A549 (cell line): ENCODE data around the gene TNS3. TPM values are rescaled to one million over a fixed set of nuclear protein-coding genes. Genes with fewer than 3 reads are reported as not detected.

Experiments used
- ATAC-seq, 2 experiments: fragments of 200-7000 bp in 1 of 2; fragments of >200 bp in 1 of 2; cut with Nextera tagmentation in 1 of 2; cut with Tn5 transposase in 1 of 2; 3 replicates each; pipeline versions ENCODE4 v1.8.0 to v1.9.1; 2018 to 2020; ENCODE audit warnings: mild to moderate bottlenecking in 1 of 2, moderate library complexity in 1 of 2
- CTCF ChIA-PET: fragments of 300-600 bp; sonication (Branson Sonifier 250); formaldehyde crosslinking; extraction: SDS; loops from one replicate; lab custom pipeline; 2021; ENCODE audit warnings: antibody characterized with exemption, inconsistent platforms; lab: Yijun Ruan, JAX
- POLR2A ChIA-PET: fragments of 350-600 bp; formaldehyde crosslinking; extraction: SDS; loops from one replicate; lab custom pipeline; 2021; ENCODE audit warnings: antibody characterized with exemption, inconsistent platforms; lab: Yijun Ruan, JAX
- DNase-seq, 2 experiments: peaks; one replicate each; pipeline versions ENCODE4 v3.0.0 to v3.0.0-alpha.2; 2011 to 2016; ENCODE audit warnings: low read depth in 1 of 2, low spot score in 1 of 2
- FAIRE-seq: peaks from 2 replicates; lab custom pipeline; 2011; peaks lifted over from hg19 to GRCh38; lab: Jason Lieb, UNC
- H3K27ac ChIP-seq, 2 experiments: fragments of >200 bp; sonication (Bioruptor Twin); formaldehyde crosslinking; 3 replicates each; pipeline ENCODE4 v1.5.1; 2016 to 2017
- H3K4me1 ChIP-seq: fragments of >200 bp; sonication (Bioruptor Twin); formaldehyde crosslinking; 3 replicates; pipeline ENCODE4 v1.6.1; 2016
- H3K4me2 ChIP-seq: fragments of >200 bp; sonication (Bioruptor Twin); formaldehyde crosslinking; 3 replicates; pipeline ENCODE4 v1.6.1; 2016
- H3K4me3 ChIP-seq: fragments of >200 bp; sonication (Bioruptor Twin); formaldehyde crosslinking; 3 replicates; pipeline ENCODE4 v1.5.1; 2016
- H3K9me3 ChIP-seq: fragments of >200 bp; sonication (Bioruptor Twin); formaldehyde crosslinking; 3 replicates; pipeline ENCODE4 v1.6.1; 2016
- BHLHE40 ChIP-seq: IDR thresholded peaks from 2 replicates; pipeline ENCODE4 v1.6.1; 2012; ENCODE audit warnings: low read depth, low read length, inconsistent platforms
- CHD2 ChIP-seq: fragments of 150-350 bp; IDR thresholded peaks from 2 replicates; pipeline ENCODE4 v1.6.1; 2014; ENCODE audit warnings: low read length; ENCODE audit not compliant: partially characterized antibody
- EP300 ChIP-seq, 2 experiments: fragments of >200 bp; sonication (Bioruptor Twin); formaldehyde crosslinking; IDR thresholded peaks; 2 replicates in 1 of 2; 3 replicates in 1 of 2; pipeline ENCODE4 v1.6.1; 2016 to 2017
- FOXS1 ChIP-seq: fragments of 250-450 bp; sonication (Bioruptor Pico); IDR thresholded peaks from 2 replicates; pipeline ENCODE4 v1.5.0; 2020; ENCODE audit warnings: mild to moderate bottlenecking, moderate library complexity
- HEYL ChIP-seq: fragments of 250-450 bp; sonication (Bioruptor Pico); IDR thresholded peaks from 2 replicates; pipeline ENCODE4 v1.8.0; 2021; ENCODE audit warnings: mild to moderate bottlenecking, moderate library complexity
- HOXB13 ChIP-seq: fragments of 250-450 bp; sonication (Bioruptor Pico); IDR thresholded peaks from 2 replicates; pipeline ENCODE4 v1.5.0; 2020; ENCODE audit warnings: low read depth, mild to moderate bottlenecking, moderate library complexity
- JUN ChIP-seq, 2 experiments: fragments of >200 bp; sonication (Bioruptor Twin); formaldehyde crosslinking; IDR thresholded peaks; 2 replicates in 1 of 2; 3 replicates in 1 of 2; pipeline ENCODE4 v1.6.1; 2016 to 2017
- MYC ChIP-seq: IDR thresholded peaks from 2 replicates; pipeline ENCODE4 v1.6.1; 2012; ENCODE audit warnings: mild to moderate bottlenecking, inconsistent platforms, low read length, improper control_type of control experiment, borderline replicate concordance
- RARB ChIP-seq: fragments of 250-450 bp; sonication (Bioruptor Pico); IDR thresholded peaks from 2 replicates; pipeline ENCODE4 v1.8.0; 2021; ENCODE audit warnings: mild to moderate bottlenecking, moderate library complexity
- RNF2 ChIP-seq: fragments of 200-600 bp; sonication (generic); IDR thresholded peaks from 2 replicates; pipeline ENCODE4 v1.6.1; 2016; ENCODE audit warnings: low read depth, mild to moderate bottlenecking, antibody characterized with exemption, moderate library complexity, borderline replicate concordance
- SREBF2 ChIP-seq: fragments of 450-650 bp; IDR thresholded peaks from 2 replicates; pipeline ENCODE4 v1.6.1; 2014; ENCODE audit warnings: mild to moderate bottlenecking, moderate library complexity
- TFCP2L1 ChIP-seq: fragments of 250-450 bp; sonication (Bioruptor Pico); IDR thresholded peaks from 2 replicates; pipeline ENCODE4 v1.5.0; 2021; ENCODE audit warnings: mild to moderate bottlenecking
- ZC3H11A ChIP-seq: fragments of 450-650 bp; IDR thresholded peaks from 2 replicates; pipeline ENCODE4 v1.6.1; 2014; ENCODE audit warnings: antibody characterized with exemption, mild to moderate bottlenecking
- ZSCAN20 ChIP-seq: fragments of 250-450 bp; sonication (Bioruptor Pico); IDR thresholded peaks from 2 replicates; pipeline ENCODE4 v1.8.0; 2022; ENCODE audit warnings: mild to moderate bottlenecking, moderate library complexity
- WGBS: methylation state at CpG from one replicate; pipeline ENCODE4 v1.1.6; 2017; ENCODE audit errors: missing lambda C conversion rate; 5-methylcytosine and 5-hydroxymethylcytosine counted together
- polyA plus RNA-seq, 4 experiments: library from polyadenylated mRNA; depleted of rRNA in 3 of 4; stranded (reverse); fragments of >200 nt; fragmentation: RNase III in 1 of 4; extraction: RNeasy Plus Mini Kit Qiagen cat#74134 plus additional on column Dnase treatment in 1 of 4; gene quantifications; 2 replicates in 3 of 4; 3 replicates in 1 of 4; pipeline ENCODE4 v1.2.3, GENCODE V29; 2011 to 2017
- TF ChIP-seq, protein P1 (sequence below): fragments of >200 bp; sonication (Bioruptor Twin); formaldehyde crosslinking; IDR thresholded peaks from 3 replicates; pipeline ENCODE4 v1.5.1; 2016
- TF ChIP-seq, protein P2 (sequence below): IDR thresholded peaks from 2 replicates; pipeline ENCODE4 v1.6.1; 2012
- TF ChIP-seq, protein P3 (sequence below): fragments of 250-450 bp; sonication (Bioruptor Pico); IDR thresholded peaks from 2 replicates; pipeline ENCODE4 v1.5.0; 2020; ENCODE audit warnings: low read depth, mild to moderate bottlenecking, moderate library complexity
- TF ChIP-seq, protein P4 (sequence below): fragments of 200-600 bp; sonication (generic); IDR thresholded peaks from 2 replicates; pipeline ENCODE4 v1.6.1; 2016; ENCODE audit warnings: antibody characterized with exemption, mild to moderate bottlenecking, moderate library complexity
- TF ChIP-seq, protein P5 (sequence below): fragments of >200 bp; sonication (Bioruptor Twin); formaldehyde crosslinking; IDR thresholded peaks from 3 replicates; pipeline ENCODE4 v1.6.1; 2016

The TNS3 gene
- polyA plus RNA-seq, 2 of the 4 experiments (the other 2 are of a cell fraction) = 107 to 134 TPM

DNA sequence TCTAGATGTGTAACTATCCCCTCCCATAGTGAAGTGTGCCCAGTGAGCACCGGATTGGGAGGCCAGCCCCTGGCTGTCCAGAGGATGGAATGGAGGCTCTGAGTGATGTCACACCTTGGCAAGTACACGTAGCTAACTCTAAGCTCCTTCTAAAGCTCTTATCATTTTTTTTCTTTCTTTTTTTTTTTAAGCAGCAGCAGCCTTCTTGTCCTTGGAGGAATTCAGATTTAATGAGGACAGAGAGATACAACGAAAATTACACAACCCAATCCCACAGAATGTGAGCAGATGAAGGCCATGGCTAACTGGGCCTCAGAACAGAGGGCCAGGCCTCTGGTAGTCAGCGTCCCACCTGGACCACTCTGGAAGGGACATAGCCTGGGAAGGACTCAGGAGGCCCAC is 11.3 kb downstream of the TNS3 start:
- TF ChIP-seq HEYL (0 out of 2 replicates have a peak, but pooled peaks have one; percentile 4), FOXS1 (no peak), ZC3H11A (no peak), RNF2 (no peak), HOXB13 (CRISPR knock-in tag) (no peak)
- TF ChIP-seq, protein P1, sequence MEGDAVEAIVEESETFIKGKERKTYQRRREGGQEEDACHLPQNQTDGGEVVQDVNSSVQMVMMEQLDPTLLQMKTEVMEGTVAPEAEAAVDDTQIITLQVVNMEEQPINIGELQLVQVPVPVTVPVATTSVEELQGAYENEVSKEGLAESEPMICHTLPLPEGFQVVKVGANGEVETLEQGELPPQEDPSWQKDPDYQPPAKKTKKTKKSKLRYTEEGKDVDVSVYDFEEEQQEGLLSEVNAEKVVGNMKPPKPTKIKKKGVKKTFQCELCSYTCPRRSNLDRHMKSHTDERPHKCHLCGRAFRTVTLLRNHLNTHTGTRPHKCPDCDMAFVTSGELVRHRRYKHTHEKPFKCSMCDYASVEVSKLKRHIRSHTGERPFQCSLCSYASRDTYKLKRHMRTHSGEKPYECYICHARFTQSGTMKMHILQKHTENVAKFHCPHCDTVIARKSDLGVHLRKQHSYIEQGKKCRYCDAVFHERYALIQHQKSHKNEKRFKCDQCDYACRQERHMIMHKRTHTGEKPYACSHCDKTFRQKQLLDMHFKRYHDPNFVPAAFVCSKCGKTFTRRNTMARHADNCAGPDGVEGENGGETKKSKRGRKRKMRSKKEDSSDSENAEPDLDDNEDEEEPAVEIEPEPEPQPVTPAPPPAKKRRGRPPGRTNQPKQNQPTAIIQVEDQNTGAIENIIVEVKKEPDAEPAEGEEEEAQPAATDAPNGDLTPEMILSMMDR = no peak
- TF ChIP-seq, protein P2, sequence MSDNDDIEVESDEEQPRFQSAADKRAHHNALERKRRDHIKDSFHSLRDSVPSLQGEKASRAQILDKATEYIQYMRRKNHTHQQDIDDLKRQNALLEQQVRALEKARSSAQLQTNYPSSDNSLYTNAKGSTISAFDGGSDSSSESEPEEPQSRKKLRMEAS = 0 out of 2 replicates have a peak, but pooled peaks have one; percentile 0
- Histone ChIP-seq H3K4me3 (no peak overlapping the region), H3K9me3 (no peaks in the 10 kb centered on the region), H3K4me1 (peaks cover 99% of the 10 kb centered on the region), H3K4me2 (peak overlapping the region; percentile 86), H3K27ac (peak overlapping the region; percentile 99 to 100)
- CTCF ChIA-PET = interaction anchor here (0.6 to 2.6 kb wide), 6 partner anchors 9 to 304 kb away, joined by 3 to 13 read pairs (median 4); partner anchors contain the start of gene TNS3
- POLR2A ChIA-PET = interaction anchor here (0.6 to 1.9 kb wide), 7 partner anchors 10 to 135 kb away, joined by 3 to 9 read pairs (median 4); no protein-coding TSS in a partner anchor
- ATAC-seq (no peak), FAIRE-seq (no peak), DNase-seq (no peak)
- 51% methylated on average over 4 of the region's 4 CpGs for WGBS

DNA sequence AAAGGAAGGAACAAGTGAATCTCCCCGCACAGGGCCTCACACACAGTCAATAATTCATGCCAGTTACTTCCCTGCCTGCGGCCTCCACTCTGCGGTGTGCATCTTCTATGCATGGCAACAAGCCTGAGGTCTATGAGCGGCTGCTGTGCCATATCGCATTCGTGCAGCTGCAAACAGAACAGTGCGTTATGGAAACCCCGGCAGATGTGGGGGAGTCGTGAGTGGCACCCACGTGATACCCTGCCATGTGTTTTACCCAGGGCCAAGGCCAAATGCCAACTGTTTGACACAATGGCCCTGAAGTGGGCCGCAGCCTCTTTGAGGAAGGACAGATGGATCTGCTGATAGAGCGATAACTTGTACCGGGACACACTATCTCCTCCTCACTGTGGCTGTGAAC is 13.4 kb downstream of the TNS3 start:
- no peak overlapping the region for H3K4me3 ChIP-seq
- DNase-seq (no peak), ATAC-seq (no peak), FAIRE-seq (no peak)
- 88% methylated on average over 13 of the region's 13 CpGs for WGBS
- H3K4me1 ChIP-seq = peaks cover 91% of the 10 kb centered on the region
- peak overlapping the region in 1 of 2 experiments; percentile 99; a peak in 4 of 6 replicates for H3K27ac ChIP-seq
- ChIA-PET CTCF (interaction anchor here (0.9 to 1.4 kb wide), 4 partner anchors 42 to 218 kb away, joined by 3 read pairs; no protein-coding TSS in a partner anchor), POLR2A (interaction anchor here (0.6 kb wide), 1 partner anchor 111 kb away, joined by 3 read pairs; no protein-coding TSS in a partner anchor)
- H3K9me3 ChIP-seq = no peaks in the 10 kb centered on the region
- no peak overlapping the region for H3K4me2 ChIP-seq
- TF ChIP-seq HEYL (no peak), JUN (IDR thresholded peaks at IDR 0.05) (0 out of 5 replicates have a peak, but pooled peaks of 1 of the 2 experiments have one; percentile 14)

DNA sequence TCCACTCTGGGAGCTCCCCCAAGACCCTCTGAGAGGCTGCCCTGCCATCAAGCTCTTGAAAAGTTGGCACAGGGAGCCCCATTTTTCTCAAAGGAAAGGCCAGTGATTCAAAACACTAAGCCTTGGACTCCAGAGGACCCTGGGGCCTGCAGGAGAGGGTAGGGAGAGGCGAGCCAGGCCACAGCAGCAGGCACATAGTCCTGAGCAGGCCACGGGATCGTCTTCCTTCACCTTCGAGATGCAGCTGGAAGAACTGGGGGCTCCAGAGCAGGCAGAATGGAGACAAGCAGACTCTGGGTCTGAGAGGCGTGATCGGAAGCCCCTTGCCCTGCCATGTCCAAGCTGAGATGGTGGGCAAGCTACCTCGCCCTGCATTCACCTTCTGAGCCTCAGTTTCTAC is 13.9 kb downstream of the TNS3 start:
- WGBS = 89% methylated on average over 7 of the region's 7 CpGs
- POLR2A ChIA-PET = interaction anchor here (0.6 kb wide), 1 partner anchor 110 kb away, joined by 3 read pairs; no protein-coding TSS in a partner anchor
- no peak for TF ChIP-seq BHLHE40
- TF ChIP-seq, all 56 proteins: peak for 0

DNA sequence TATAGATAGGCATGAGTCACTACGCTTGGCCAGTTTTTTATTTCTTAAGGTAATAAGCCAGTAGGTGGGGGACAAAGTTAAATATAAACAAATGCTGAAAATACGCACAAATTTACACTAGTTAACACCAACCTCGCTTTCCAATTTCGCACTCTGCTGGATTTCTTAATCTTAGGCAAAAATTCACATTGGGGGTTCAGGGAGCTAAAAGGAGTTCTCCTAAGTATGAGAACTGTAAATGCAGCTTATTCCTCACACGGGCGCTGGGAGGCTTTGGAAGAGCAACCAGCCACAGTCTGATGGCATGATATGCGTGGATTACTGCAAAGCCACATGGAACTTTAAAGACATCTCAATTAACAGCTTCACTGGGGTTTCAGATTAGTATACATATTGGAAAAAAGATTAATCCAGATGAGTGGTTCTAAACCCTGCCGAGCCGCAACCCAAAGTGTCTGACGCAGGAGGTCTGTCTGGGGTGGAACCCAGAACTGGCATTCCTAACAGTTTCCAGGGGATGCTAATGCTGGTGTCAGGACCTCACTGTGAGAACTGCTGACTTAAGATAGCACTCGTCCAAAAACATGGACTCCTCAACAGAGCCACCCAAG is 16.2 kb downstream of the TNS3 start:
- Histone ChIP-seq H3K9me3 (no peaks in the 10 kb centered on the region), H3K4me2 (peak overlapping the region; percentile 13; the same call in 2 of the 3 replicates), H3K27ac (peak overlapping the region; percentile 31 to 68; a peak in 4 of 6 replicates), H3K4me1 (peaks cover 89% of the 10 kb centered on the region), H3K4me3 (no peak overlapping the region)
- ATAC-seq = no peak
- DNase-seq = no peak
- 87% methylated on average over 11 of the region's 11 CpGs for WGBS
- POLR2A ChIA-PET = no interaction called here
- FAIRE-seq = no peak
- CTCF ChIA-PET = interaction anchor here (1.0 to 1.5 kb wide), 4 partner anchors 16 to 300 kb away, joined by 3 to 6 read pairs (median 4); no protein-coding TSS in a partner anchor
- no peak for TF ChIP-seq FOXS1
- TF ChIP-seq MYC = no peak
- no peak for TF ChIP-seq HEYL
- TF ChIP-seq, protein P2 = no peak
- TF ChIP-seq, protein P3, sequence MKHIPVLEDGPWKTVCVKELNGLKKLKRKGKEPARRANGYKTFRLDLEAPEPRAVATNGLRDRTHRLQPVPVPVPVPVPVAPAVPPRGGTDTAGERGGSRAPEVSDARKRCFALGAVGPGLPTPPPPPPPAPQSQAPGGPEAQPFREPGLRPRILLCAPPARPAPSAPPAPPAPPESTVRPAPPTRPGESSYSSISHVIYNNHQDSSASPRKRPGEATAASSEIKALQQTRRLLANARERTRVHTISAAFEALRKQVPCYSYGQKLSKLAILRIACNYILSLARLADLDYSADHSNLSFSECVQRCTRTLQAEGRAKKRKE (CRISPR knock-in tag) = no peak
- TF ChIP-seq ZC3H11A = no peak
- TF ChIP-seq SREBF2 = no peak
- TF ChIP-seq ZSCAN20 (CRISPR knock-in tag) = no peak
- TF ChIP-seq TFCP2L1 (CRISPR knock-in tag) = no peak
- no peak for TF ChIP-seq EP300 (IDR thresholded peaks at IDR 0.05)
- no peak for TF ChIP-seq CHD2
- TF ChIP-seq, protein P4, sequence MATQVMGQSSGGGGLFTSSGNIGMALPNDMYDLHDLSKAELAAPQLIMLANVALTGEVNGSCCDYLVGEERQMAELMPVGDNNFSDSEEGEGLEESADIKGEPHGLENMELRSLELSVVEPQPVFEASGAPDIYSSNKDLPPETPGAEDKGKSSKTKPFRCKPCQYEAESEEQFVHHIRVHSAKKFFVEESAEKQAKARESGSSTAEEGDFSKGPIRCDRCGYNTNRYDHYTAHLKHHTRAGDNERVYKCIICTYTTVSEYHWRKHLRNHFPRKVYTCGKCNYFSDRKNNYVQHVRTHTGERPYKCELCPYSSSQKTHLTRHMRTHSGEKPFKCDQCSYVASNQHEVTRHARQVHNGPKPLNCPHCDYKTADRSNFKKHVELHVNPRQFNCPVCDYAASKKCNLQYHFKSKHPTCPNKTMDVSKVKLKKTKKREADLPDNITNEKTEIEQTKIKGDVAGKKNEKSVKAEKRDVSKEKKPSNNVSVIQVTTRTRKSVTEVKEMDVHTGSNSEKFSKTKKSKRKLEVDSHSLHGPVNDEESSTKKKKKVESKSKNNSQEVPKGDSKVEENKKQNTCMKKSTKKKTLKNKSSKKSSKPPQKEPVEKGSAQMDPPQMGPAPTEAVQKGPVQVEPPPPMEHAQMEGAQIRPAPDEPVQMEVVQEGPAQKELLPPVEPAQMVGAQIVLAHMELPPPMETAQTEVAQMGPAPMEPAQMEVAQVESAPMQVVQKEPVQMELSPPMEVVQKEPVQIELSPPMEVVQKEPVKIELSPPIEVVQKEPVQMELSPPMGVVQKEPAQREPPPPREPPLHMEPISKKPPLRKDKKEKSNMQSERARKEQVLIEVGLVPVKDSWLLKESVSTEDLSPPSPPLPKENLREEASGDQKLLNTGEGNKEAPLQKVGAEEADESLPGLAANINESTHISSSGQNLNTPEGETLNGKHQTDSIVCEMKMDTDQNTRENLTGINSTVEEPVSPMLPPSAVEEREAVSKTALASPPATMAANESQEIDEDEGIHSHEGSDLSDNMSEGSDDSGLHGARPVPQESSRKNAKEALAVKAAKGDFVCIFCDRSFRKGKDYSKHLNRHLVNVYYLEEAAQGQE = no peak
- no peak for TF ChIP-seq RARB
- TF ChIP-seq, protein P5, sequence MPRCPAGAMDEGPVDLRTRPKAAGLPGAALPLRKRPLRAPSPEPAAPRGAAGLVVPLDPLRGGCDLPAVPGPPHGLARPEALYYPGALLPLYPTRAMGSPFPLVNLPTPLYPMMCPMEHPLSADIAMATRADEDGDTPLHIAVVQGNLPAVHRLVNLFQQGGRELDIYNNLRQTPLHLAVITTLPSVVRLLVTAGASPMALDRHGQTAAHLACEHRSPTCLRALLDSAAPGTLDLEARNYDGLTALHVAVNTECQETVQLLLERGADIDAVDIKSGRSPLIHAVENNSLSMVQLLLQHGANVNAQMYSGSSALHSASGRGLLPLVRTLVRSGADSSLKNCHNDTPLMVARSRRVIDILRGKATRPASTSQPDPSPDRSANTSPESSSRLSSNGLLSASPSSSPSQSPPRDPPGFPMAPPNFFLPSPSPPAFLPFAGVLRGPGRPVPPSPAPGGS = no peak

More for the DNA sequence above, 13.9 kb downstream of the TNS3 start:
- Histone ChIP-seq H3K4me3 (no peak overlapping the region), H3K9me3 (no peaks in the 10 kb centered on the region), H3K27ac (peak overlapping the region; percentile 1 to 99; a peak in 4 of 6 replicates), H3K4me1 (peaks cover 91% of the 10 kb centered on the region), H3K4me2 (no peak overlapping the region)
- DNase-seq (no peak), ATAC-seq (no peak), FAIRE-seq (no peak)
- CTCF ChIA-PET = interaction anchor here (0.9 to 1.4 kb wide), 4 partner anchors 43 to 218 kb away, joined by 3 read pairs; no protein-coding TSS in a partner anchor
